GM19395 (cell line): ENCODE measurements around the gene BMF.

Source experiments
- ATAC-seq: cut with Tn5 transposase; IDR thresholded peaks from one replicate; pipeline ENCODE4 v1.9.1; 2021; ENCODE audit warnings: mild to moderate bottlenecking, moderate library complexity; ENCODE audit not compliant: unreplicated experiment

The BMF gene

GRCh38 chr15:40052604-40053003 is 56.1 kb downstream of the BMF start:
- no peak for ATAC-seq

GRCh38 chr15:40051616-40052415 is 56.9 kb downstream of the BMF start:
- no peak for ATAC-seq

GRCh38 chr15:40050788-40051470 is 57.8 kb downstream of the BMF start:
- no peak for ATAC-seq

- ATAC-seq, result no peak
Measured at GRCh38 chr15:40048926-40049475, 59.7 kb downstream of the BMF start.

- no peak for ATAC-seq
Measured at GRCh38 chr15:40048211-40048792, 60.4 kb downstream of the BMF start.

- ATAC-seq, result peak; percentile 65
Measured at GRCh38 chr15:40047415-40048210, 61.1 kb downstream of the BMF start.

- ATAC-seq, result no peak
Measured at GRCh38 chr15:40046721-40047414, 61.8 kb downstream of the BMF start.

GRCh38 chr15:40045572-40046217 is 63.0 kb downstream of the BMF start:
- ATAC-seq, result peak; percentile 28

- peak; percentile 72 for ATAC-seq
Measured at GRCh38 chr15:40044717-40045571, 63.7 kb downstream of the BMF start.

- no peak for ATAC-seq
Measured at GRCh38 chr15:40043927-40044716, 64.6 kb downstream of the BMF start.

- ATAC-seq, result no peak
Measured at GRCh38 chr15:40042791-40043320, 65.8 kb downstream of the BMF start.

GRCh38 chr15:40040770-40041169 is 67.9 kb downstream of the BMF start:
- ATAC-seq, result no peak

- ATAC-seq, result no peak
Measured at GRCh38 chr15:40040293-40040635, 68.4 kb downstream of the BMF start.

GRCh38 chr15:40038638-40039543 is 69.8 kb downstream of the BMF start, which contains the start of gene SRP14:
SRP14 (minus strand) TSS chr15:40039181; CDS start chr15:40039116, 65 bp downstream.
- peak; percentile 93 for ATAC-seq

- ATAC-seq, result no peak
Measured at GRCh38 chr15:40038275-40038637, 70.4 kb downstream of the BMF start.
